Activated gamma-delta T cell treated with Interleukin-2 at 50 U/mL for 16 hours (primary cell): ENCODE measurements around the gene UTS2R.
A peak's percentile ranks its signal among the peaks of the same experiment; 100 is the strongest.

Experiments
- DNase-seq: peaks from one replicate; pipeline ENCODE4 v3.0.0-alpha.2; 2020

Gene UTS2R

GRCh38 chr17:82390860-82391435 is 19.4 kb downstream of the UTS2R start:
- no peak for DNase-seq

- no peak for DNase-seq
These were observed 20.0 kb downstream of the UTS2R start for GRCh38 chr17:82391496-82392066.

GRCh38 chr17:82392209-82392920 is 20.8 kb downstream of the UTS2R start:
- no peak for DNase-seq

GRCh38 chr17:82392941-82393340 is 21.4 kb downstream of the UTS2R start:
- no peak for DNase-seq

- no peak for DNase-seq
These were observed 22.7 kb downstream of the UTS2R start for GRCh38 chr17:82394278-82394677.

- no peak for DNase-seq
These were observed 25.3 kb downstream of the UTS2R start for GRCh38 chr17:82396601-82397435.

GRCh38 chr17:82397449-82398335 is 26.1 kb downstream of the UTS2R start:
- no peak for DNase-seq

- no peak for DNase-seq
These were observed 27.5 kb downstream of the UTS2R start for GRCh38 chr17:82399041-82399441.

- no peak for DNase-seq
These were observed 28.1 kb downstream of the UTS2R start for GRCh38 chr17:82399601-82400101.

- DNase-seq, result no peak
These were observed 28.6 kb downstream of the UTS2R start for GRCh38 chr17:82400206-82400605.

GRCh38 chr17:82400830-82401229 is 29.3 kb downstream of the UTS2R start:
- DNase-seq, result peak; percentile 39

- no peak for DNase-seq
These were observed 31.3 kb downstream of the UTS2R start for GRCh38 chr17:82402865-82403264.

- no peak for DNase-seq
These were observed 32.4 kb downstream of the UTS2R start for GRCh38 chr17:82403662-82404660.

- DNase-seq, result no peak
These were observed 33.5 kb downstream of the UTS2R start for GRCh38 chr17:82405051-82405450.

GRCh38 chr17:82406131-82406671 is 34.6 kb downstream of the UTS2R start:
- DNase-seq, result no peak

- no peak for DNase-seq
These were observed 35.7 kb downstream of the UTS2R start for GRCh38 chr17:82407255-82407654.

GRCh38 chr17:82408288-82408937 is 36.8 kb downstream of the UTS2R start:
- no peak for DNase-seq

- DNase-seq, result no peak
These were observed 37.4 kb downstream of the UTS2R start for GRCh38 chr17:82408938-82409318.

GRCh38 chr17:82410014-82410716 is 38.6 kb downstream of the UTS2R start:
- DNase-seq, result no peak
